ENCODE data around the gene DCBLD2. TPM values are rescaled to one million over a fixed set of nuclear protein-coding genes. Genes with fewer than 3 reads are reported as not detected.

DCBLD2 gene
- total and polyA plus RNA-seq, 9 of the 15 experiments (the other 6 are each of a cell fraction or from before 2014, with no cell fraction given) = 2.7 to 14.6 (median 7.4) TPM

GRCh38 chr3:98782824-98783500 lies 118.5 kb downstream of the DCBLD2 start:
- no peaks in the 10 kb centered on the region for H3K79me2 ChIP-seq (ENCODE audit: control insufficient read depth, insufficient read depth, low read length)
- WGBS (ENCODE audit: insufficient coverage, low coverage, missing lambda C conversion rate) = 0% methylated on average over 7 of the region's 8 CpGs
- intact Hi-C loops (cut with micrococcal nuclease) = no loop called here

More at GRCh38 chr3:98782824-98783500, 118.5 kb downstream of the DCBLD2 start:
- no peak overlapping the region for H3K4me2 ChIP-seq (ENCODE audit: insufficient read depth, low read length)
- no peak for TF ChIP-seq HMGN3 (IDR thresholded peaks at IDR 0.05; ENCODE audit: borderline replicate concordance, extremely low read depth, insufficient read length, low read depth, low read length)
- no peak for TF ChIP-seq JUND (IDR thresholded peaks at IDR 0.05; ENCODE audit: borderline replicate concordance, low read depth, low read length)
- no peak for TF ChIP-seq JUND (tag; IDR thresholded peaks at IDR 0.05; ENCODE audit: borderline replicate concordance, low read depth, low read length)
- TF ChIP-seq RFX7 (CRISPR knock-in tag; IDR thresholded peaks at IDR 0.05) = no peak
- TF ChIP-seq TBP (optimal IDR thresholded peaks at IDR 0.05; ENCODE audit: low read depth, low read length) = no peak
- TF ChIP-seq PBX2 (CRISPR knock-in tag; IDR thresholded peaks at IDR 0.05; ENCODE audit: low read depth) = no peak
- no peak for TF ChIP-seq PBX2 (tag; conservative IDR thresholded peaks at IDR 0.05; ENCODE audit: low read depth)
- no peaks in the 10 kb centered on the region for H3K36me3 ChIP-seq (ENCODE audit: control insufficient read depth, insufficient read depth, low read length)
- in situ Hi-C loops (cut with MboI) = no loop called here
- H2AFZ ChIP-seq (ENCODE audit: low read depth, low read length) = no peak overlapping the region
- no peaks in the 10 kb centered on the region for H3K9me1 ChIP-seq (ENCODE audit: control insufficient read depth, insufficient read depth, low read length)
- ATAC-seq (no peak), FAIRE-seq (no peak), DNase-seq (ENCODE audit: extremely low read depth in 1 of 4, low spot score in 3 of 4) (no peak)
- no peak overlapping the region for H3K4me3 ChIP-seq
- CTCF ChIA-PET (ENCODE audit: low intra/inter-chr PET ratio) = no interaction called here
- no peaks in the 10 kb centered on the region for H3K4me1 ChIP-seq (replicated peaks in 1 of 2; ENCODE audit: control insufficient read depth in 2 of 2, insufficient read depth in 2 of 2, low read length in 2 of 2)
- H3K27ac ChIP-seq (ENCODE audit: extremely low read depth, low read depth, low read length) = no peak overlapping the region
- peaks cover 0 to 3% of the 10 kb centered on the region in 2 experiments; a peak in 1 of 5 replicates for H3K27me3 ChIP-seq (ENCODE audit: control insufficient read depth in 2 of 2, insufficient read depth in 2 of 2, low read length in 2 of 2)
- POLR2A ChIA-PET = no interaction called here
- no TSS peak for BruUV-seq (replicated peaks)
- H3K9me3 ChIP-seq (replicated peaks; ENCODE audit: control insufficient read depth, insufficient read depth, low read depth, low read length) = no peaks in the 10 kb centered on the region
- no peak overlapping the region for H3K9ac ChIP-seq (ENCODE audit: insufficient read depth in 1 of 2, low read depth in 2 of 2, low read length in 2 of 2)
- H4K20me1 ChIP-seq (replicated peaks; ENCODE audit: control insufficient read depth, insufficient read depth, low read length) = no peaks in the 10 kb centered on the region
